NCI-H2107 treated with DMSO at 0.1 percent for 48 hours (cell line): ENCODE measurements around the gene SARS2.

Source experiments
- DNase-seq: peaks from one replicate; lab custom pipeline; 2025; ENCODE audit not compliant: unreplicated experiment; lab: John Stamatoyannopoulos, UW

Gene SARS2

GRCh38 chr19:38867171-38867780 is 63.3 kb downstream of the SARS2 start:
- no peak for DNase-seq
